ENCODE data around the gene MCU.

MCU gene

GRCh38 chr10:72687035-72687434 is 4.9 kb upstream of the MCU start:
- TF ChIP-seq SIN3A (IDR thresholded peaks at IDR 0.05; ENCODE audit: borderline replicate concordance, insufficient read depth, low read length) (no peak), TAF1 (IDR thresholded peaks at IDR 0.05; ENCODE audit: borderline replicate concordance, insufficient read depth, low read length) (no peak), FOXP2 (optimal IDR thresholded peaks at IDR 0.05; ENCODE audit: borderline replicate concordance, extremely low read depth, extremely low read length, insufficient read depth) (no peak), POLR2AphosphoS5 (IDR thresholded peaks at IDR 0.05; ENCODE audit: low read depth, low read length) (no peak)
- TF ChIP-seq, protein P1, sequence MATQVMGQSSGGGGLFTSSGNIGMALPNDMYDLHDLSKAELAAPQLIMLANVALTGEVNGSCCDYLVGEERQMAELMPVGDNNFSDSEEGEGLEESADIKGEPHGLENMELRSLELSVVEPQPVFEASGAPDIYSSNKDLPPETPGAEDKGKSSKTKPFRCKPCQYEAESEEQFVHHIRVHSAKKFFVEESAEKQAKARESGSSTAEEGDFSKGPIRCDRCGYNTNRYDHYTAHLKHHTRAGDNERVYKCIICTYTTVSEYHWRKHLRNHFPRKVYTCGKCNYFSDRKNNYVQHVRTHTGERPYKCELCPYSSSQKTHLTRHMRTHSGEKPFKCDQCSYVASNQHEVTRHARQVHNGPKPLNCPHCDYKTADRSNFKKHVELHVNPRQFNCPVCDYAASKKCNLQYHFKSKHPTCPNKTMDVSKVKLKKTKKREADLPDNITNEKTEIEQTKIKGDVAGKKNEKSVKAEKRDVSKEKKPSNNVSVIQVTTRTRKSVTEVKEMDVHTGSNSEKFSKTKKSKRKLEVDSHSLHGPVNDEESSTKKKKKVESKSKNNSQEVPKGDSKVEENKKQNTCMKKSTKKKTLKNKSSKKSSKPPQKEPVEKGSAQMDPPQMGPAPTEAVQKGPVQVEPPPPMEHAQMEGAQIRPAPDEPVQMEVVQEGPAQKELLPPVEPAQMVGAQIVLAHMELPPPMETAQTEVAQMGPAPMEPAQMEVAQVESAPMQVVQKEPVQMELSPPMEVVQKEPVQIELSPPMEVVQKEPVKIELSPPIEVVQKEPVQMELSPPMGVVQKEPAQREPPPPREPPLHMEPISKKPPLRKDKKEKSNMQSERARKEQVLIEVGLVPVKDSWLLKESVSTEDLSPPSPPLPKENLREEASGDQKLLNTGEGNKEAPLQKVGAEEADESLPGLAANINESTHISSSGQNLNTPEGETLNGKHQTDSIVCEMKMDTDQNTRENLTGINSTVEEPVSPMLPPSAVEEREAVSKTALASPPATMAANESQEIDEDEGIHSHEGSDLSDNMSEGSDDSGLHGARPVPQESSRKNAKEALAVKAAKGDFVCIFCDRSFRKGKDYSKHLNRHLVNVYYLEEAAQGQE (IDR thresholded peaks at IDR 0.05; ENCODE audit: insufficient read depth in 1 of 2, low read depth in 2 of 2, low read length in 2 of 2) = no peak

- TF ChIP-seq SIN3A (IDR thresholded peaks at IDR 0.05; ENCODE audit: borderline replicate concordance, insufficient read depth, low read length) (no peak), FOXP2 (optimal IDR thresholded peaks at IDR 0.05; ENCODE audit: borderline replicate concordance, extremely low read depth, extremely low read length, insufficient read depth) (no peak), POLR2AphosphoS5 (IDR thresholded peaks at IDR 0.05; ENCODE audit: low read depth, low read length) (no peak), TAF1 (IDR thresholded peaks at IDR 0.05; ENCODE audit: borderline replicate concordance, insufficient read depth, low read length) (no peak)
- TF ChIP-seq, protein P1 (IDR thresholded peaks at IDR 0.05; ENCODE audit: insufficient read depth in 1 of 2, low read depth in 2 of 2, low read length in 2 of 2) = no peak
Observed at GRCh38 chr10:72688208-72688651, 3.7 kb upstream of the MCU start.

DNA sequence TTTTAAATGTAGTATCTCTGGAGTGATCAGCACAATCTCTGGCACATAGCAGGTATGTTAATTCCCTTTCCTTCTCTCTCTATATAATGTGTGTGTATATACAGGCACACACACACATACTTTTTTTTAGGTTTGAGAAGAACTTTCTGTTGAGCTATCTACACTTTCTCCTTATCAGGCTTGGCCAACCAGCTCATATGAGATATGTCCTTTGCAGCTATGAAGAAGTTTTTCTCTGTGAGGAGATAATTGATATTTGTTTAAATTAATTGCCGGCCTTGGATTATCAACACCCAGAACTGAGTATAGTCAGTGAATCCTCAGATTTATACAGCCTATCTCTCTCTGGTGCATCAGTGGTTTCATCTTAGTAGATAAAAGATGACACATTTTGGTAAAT is 2.3 kb upstream of the MCU start:
- TF ChIP-seq SIN3A (IDR thresholded peaks at IDR 0.05; ENCODE audit: borderline replicate concordance, insufficient read depth, low read length) (no peak), FOXP2 (optimal IDR thresholded peaks at IDR 0.05; ENCODE audit: borderline replicate concordance, extremely low read depth, extremely low read length, insufficient read depth) (no peak), POLR2AphosphoS5 (IDR thresholded peaks at IDR 0.05; ENCODE audit: low read depth, low read length) (no peak), TAF1 (IDR thresholded peaks at IDR 0.05; ENCODE audit: borderline replicate concordance, insufficient read depth, low read length) (no peak)
- TF ChIP-seq, protein P1 (IDR thresholded peaks at IDR 0.05; ENCODE audit: insufficient read depth in 1 of 2, low read depth in 2 of 2, low read length in 2 of 2) = no peak

DNA sequence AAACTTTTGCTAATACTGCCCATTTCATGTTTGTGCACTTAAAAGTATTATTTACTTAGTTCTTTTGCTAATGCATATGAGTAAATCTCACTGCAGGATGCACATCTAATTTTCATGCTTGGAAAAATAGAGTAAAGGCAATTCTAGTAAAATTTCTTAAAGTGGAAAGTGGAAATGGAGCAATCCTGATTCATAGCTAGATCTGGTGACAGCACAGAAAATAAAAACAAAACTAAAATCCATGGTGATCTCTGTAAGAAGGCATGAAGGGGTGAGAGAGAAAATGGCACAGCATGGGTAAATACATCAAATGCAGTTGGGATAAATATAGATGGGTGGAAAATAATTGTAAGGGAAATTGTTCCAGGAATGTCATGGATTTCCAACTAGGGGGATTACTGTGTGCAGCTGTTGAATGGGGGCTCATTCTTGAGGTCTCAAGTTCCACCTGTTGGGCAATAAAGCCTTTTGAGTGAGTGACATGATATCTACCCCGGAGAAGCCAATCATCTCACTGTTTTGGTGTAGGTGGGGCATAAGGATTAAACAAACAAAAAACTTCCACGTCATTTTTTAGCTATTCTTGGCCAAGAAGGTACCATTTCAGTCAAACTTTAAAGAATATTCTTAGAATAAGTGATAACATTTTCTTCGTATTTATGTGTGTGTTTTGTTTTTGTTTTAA is 1.7 kb upstream of the MCU start:
- TF ChIP-seq SIN3A (IDR thresholded peaks at IDR 0.05; ENCODE audit: borderline replicate concordance, insufficient read depth, low read length) (no peak), TAF1 (IDR thresholded peaks at IDR 0.05; ENCODE audit: borderline replicate concordance, insufficient read depth, low read length) (no peak), FOXP2 (optimal IDR thresholded peaks at IDR 0.05; ENCODE audit: borderline replicate concordance, extremely low read depth, extremely low read length, insufficient read depth) (no peak), POLR2AphosphoS5 (IDR thresholded peaks at IDR 0.05; ENCODE audit: low read depth, low read length) (no peak)
- TF ChIP-seq, protein P1 (IDR thresholded peaks at IDR 0.05; ENCODE audit: insufficient read depth in 1 of 2, low read depth in 2 of 2, low read length in 2 of 2) = no peak

Data from PFSK-1 (cell line).